Temporal lobe (tissue), 2 donors: ENCODE measurements around the gene KLF7. TPM values are rescaled to one million over a fixed set of nuclear protein-coding genes. Genes with fewer than 3 reads are reported as not detected.

Source experiments
- small RNA-seq: library from RNA; depleted of rRNA; stranded (forward); fragments of <200 nt; gene quantifications from one replicate; pipeline ENCODE3, GENCODE V24; 2014; ENCODE audit warnings: low replicate concordance
- total RNA-seq: library from RNA; depleted of rRNA; stranded (reverse); fragments of >200 nt; gene quantifications from one replicate; pipeline ENCODE4 v1.2.3, GENCODE V29; 2014

The KLF7 gene
- total RNA-seq, 1 donor from 2014 or later = 77.0 TPM

Small RNA genes within 50 kb of the gene (small RNA-seq; reads per million reads assigned to genes)
- gene MIR2355 (7.7 reads per million, percentile 93 among the genes with 10 or more reads in this experiment), gene MIR7845 (not detected)

Other genes with a start within 250 kb of the KLF7 start
- not detected for gene CPO, start 226.4 kb downstream of the KLF7 start, total RNA-seq